ENCODE results near the gene NR4A3. TPM values are rescaled to one million over a fixed set of nuclear protein-coding genes. Genes with fewer than 3 reads are reported as not detected.

NR4A3 gene
- total and polyA plus RNA-seq, 9 of the 15 experiments (the other 6 are each of a cell fraction or from before 2014, with no cell fraction given): 0.04 to 0.07 TPM; not detected in 7

GRCh38 chr9:99822806-99823591, 1.3 kb downstream of the NR4A3 start (continued):
- TF ChIP-seq ARID4B (CRISPR knock-in tag; IDR thresholded peaks at IDR 0.05): peak; percentile 54; the same call in 1 of the 2 replicates
- TF ChIP-seq MTA2 (IDR thresholded peaks at IDR 0.05; ENCODE audit: low read depth): no peak
- peak in 1 of 3 experiments; percentile 48; a peak in 2 of 6 replicates for TF ChIP-seq ZBTB11 (CRISPR knock-in tag; IDR thresholded peaks at IDR 0.05)
- TF ChIP-seq CEBPG (CRISPR knock-in tag; IDR thresholded peaks at IDR 0.05): 0 out of 2 replicates have a peak, but pooled peaks have one; percentile 20
- no peak for TF ChIP-seq CEBPG (tag; conservative IDR thresholded peaks at IDR 0.05 in 1 of 2, IDR thresholded peaks at IDR 0.05 in 1 of 2)
- TF ChIP-seq RNF2 (IDR thresholded peaks at IDR 0.05): 0 out of 2 replicates have a peak, but pooled peaks have one; percentile 4
- TF ChIP-seq USF1 (CRISPR knock-in tag; IDR thresholded peaks at IDR 0.05): 0 out of 2 replicates have a peak, but pooled peaks have one; percentile 7
- TF ChIP-seq ZBTB17 (CRISPR knock-in tag; IDR thresholded peaks at IDR 0.05): no peak
- peak; percentile 48 for TF ChIP-seq RBBP5 (IDR thresholded peaks at IDR 0.05; ENCODE audit: borderline replicate concordance, insufficient read depth, low read length, poor library complexity, severe bottlenecking)
